Measurements from ENCODE around the gene ZNF385C. TPM values are rescaled to one million over a fixed set of nuclear protein-coding genes. Genes with fewer than 3 reads are reported as not detected.

The ZNF385C gene
- total and polyA plus RNA-seq, 12 donors: 0.07 to 0.16 (median 0.11) TPM; not detected in 6

DNA sequence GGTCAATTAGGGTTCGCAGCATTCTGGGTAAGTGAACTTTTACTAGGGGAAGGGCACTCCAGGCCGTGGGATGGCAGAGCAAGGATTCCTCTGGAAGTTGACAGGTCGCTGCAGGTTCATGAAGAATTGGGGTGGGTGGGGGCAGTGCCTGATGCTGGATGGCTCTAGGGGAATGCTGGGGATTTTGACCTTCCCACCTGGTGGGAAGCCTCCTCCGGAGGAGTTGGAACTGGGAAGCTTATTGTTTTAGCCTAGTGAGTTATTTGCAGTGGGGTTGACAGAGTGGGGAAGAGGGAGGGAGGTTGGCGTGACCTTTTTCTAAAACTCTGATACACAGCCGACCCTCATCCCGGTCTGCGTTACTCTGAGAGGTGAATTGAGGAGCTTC is 47.3 kb downstream of the ZNF385C start:
- Histone ChIP-seq H3K4me3 (peak overlapping the region in 2 of 4 donors; percentile 26 to 90), H3K27ac (no peak overlapping the region), H3K27me3 (no peaks in the 10 kb centered on the region), H3K9me3 (replicated peaks in 1 of 3) (no peaks in the 10 kb centered on the region), H3K36me3 (replicated peaks in 1 of 2) (no peaks in the 10 kb centered on the region), H3K4me1 (replicated peaks in 1 of 2) (peaks cover 0 to 6% of the 10 kb centered on the region in 2 donors)
- no peak for DNase-seq
- TF ChIP-seq, protein P1, sequence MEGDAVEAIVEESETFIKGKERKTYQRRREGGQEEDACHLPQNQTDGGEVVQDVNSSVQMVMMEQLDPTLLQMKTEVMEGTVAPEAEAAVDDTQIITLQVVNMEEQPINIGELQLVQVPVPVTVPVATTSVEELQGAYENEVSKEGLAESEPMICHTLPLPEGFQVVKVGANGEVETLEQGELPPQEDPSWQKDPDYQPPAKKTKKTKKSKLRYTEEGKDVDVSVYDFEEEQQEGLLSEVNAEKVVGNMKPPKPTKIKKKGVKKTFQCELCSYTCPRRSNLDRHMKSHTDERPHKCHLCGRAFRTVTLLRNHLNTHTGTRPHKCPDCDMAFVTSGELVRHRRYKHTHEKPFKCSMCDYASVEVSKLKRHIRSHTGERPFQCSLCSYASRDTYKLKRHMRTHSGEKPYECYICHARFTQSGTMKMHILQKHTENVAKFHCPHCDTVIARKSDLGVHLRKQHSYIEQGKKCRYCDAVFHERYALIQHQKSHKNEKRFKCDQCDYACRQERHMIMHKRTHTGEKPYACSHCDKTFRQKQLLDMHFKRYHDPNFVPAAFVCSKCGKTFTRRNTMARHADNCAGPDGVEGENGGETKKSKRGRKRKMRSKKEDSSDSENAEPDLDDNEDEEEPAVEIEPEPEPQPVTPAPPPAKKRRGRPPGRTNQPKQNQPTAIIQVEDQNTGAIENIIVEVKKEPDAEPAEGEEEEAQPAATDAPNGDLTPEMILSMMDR (IDR thresholded peaks at IDR 0.05): no peak
- TF ChIP-seq POLR2A (IDR thresholded peaks at IDR 0.05): no peak
- WGBS, 4 donors: 60 to 87% (median 70%) methylated on average over 6 to 8 of the region's 8 CpGs
- intact Hi-C loops (cut with DNase I): no loop called here

DNA sequence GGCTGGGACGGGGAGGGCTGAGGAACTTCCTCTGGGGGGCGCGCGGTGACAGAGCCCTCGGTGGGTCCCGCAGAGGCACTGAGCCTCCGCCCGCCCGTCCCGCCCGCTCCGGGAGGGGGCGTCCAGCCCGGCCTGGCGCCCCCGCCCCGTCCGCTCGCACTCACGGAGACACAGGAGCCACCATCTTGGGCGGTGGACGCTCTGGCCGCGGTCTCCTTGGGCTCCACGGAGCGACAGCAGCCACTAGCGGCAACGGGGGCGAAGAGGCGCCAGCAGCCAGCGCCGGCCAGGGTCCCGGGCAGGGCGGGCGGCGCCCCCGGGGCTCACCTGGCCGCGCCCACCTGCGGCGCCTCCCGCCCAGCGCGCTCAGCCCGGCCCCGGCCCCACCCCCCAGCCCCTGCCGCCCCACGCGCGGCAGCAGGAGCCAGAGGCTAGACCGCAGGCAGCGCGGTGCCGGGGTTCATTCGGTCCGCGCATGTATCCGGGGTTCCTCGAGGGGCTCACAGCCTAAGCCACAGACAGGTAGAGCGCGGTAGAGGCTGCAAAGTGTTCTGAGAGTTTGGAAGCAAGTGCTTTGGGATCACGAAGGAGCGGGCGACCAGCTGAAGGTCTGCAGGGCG is 47.8 kb downstream of the ZNF385C start, which contains the start of gene C17orf113:
C17orf113 (minus strand) TSS at position 209 of the 620 bp plus-strand sequence. CDS start 7,225 bp downstream, outside the sequence.
- no peak within 1 kb of the TSS for H3K27ac ChIP-seq
- no peak for TF ChIP-seq POLR2A (IDR thresholded peaks at IDR 0.05)
- TF ChIP-seq, protein P1 (IDR thresholded peaks at IDR 0.05): peak in 2 of 6 experiments; percentile 16 to 34
- 0 to 1% methylated on average over 60 to 65 of the region's 65 CpGs; no CpG with 5 or more reads in 2 of the 4 donors for WGBS, 4 donors

DNA sequence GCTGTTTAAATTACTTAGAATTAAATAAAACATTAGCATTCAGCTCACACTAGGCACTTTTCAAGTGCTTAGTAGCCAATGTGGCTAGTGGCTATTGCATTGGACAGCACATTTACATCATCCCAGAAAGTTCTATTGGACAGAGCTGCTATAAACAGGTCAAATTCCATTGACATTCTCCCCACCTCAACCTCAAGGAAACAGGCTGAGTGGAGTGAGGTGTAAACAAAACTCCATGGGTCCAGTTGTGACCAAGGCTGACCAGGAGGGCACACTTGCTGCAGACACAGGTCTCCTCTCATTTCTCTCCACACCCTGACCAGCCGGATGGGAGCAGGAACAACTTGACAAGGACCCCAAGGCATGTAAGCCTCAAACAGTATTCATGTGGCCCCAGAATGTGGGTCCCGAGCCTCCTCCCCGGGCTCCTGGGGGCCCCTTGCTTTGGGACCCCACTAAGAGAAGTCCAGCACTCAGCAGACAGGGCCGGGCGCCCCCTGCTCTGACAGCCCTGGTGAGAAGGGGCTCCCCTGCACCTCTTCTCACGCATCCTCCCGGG is 48.4 kb downstream of the ZNF385C start:
- Histone ChIP-seq H3K4me1 (replicated peaks in 1 of 2) (peaks cover 0 to 6% of the 10 kb centered on the region in 2 donors), H3K27me3 (no peaks in the 10 kb centered on the region), H3K36me3 (replicated peaks in 1 of 2) (no peaks in the 10 kb centered on the region), H3K27ac (no peak overlapping the region), H3K9me3 (replicated peaks in 1 of 3) (no peaks in the 10 kb centered on the region), H3K4me3 (peak overlapping the region in 2 of 4 donors; percentile 52 to 90)
- TF ChIP-seq, protein P1 (IDR thresholded peaks at IDR 0.05): no peak
- TF ChIP-seq POLR2A (IDR thresholded peaks at IDR 0.05): no peak
- no peak for DNase-seq
- WGBS, 4 donors: 0 to 3% (median 1%) methylated on average over 1 to 7 of the region's 7 CpGs
- intact Hi-C loops (cut with DNase I): no loop called here

More for the DNA sequence above, 47.8 kb downstream of the ZNF385C start, which contains the start of gene C17orf113:
- H3K36me3 ChIP-seq (replicated peaks in 1 of 2): no peaks in the 10 kb centered on the region
- H3K4me1 ChIP-seq (replicated peaks in 1 of 2): peaks cover 0 to 6% of the 10 kb centered on the region in 2 donors
- no peaks in the 10 kb centered on the region for H3K27me3 ChIP-seq
- DNase-seq: peak; percentile 37 to 71 (median 52)
- intact Hi-C loops (cut with DNase I): no loop called here
- H3K9me3 ChIP-seq (replicated peaks in 1 of 3): no peaks in the 10 kb centered on the region
- H3K4me3 ChIP-seq: peak within 1 kb of the TSS in 2 of 4 donors; percentile 52 to 90

DNA sequence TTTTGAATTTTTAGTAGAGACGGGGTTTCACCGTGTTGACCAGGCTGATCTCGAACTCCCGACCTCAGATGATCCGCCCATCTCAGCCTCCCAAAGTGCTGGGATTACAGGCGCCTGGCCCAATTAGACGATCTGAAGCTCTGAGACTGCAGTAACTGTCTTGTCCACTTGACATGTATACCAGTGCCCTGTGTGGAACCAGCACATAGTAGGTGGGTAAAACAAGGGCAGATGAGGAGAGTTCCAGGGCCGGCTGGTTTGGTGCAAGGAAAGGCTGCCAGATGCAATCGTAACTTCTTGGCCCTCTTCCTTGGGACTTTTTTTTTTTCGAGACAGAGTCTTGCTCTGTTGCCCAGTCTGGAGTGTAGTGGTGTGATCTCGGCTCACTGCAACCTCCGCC is 50.9 kb downstream of the ZNF385C start:
- WGBS, 4 donors: 83 to 87% (median 86%) methylated on average over 11 to 12 of the region's 12 CpGs
- H3K27ac ChIP-seq: no peak overlapping the region
- no peak for DNase-seq
- H3K4me1 ChIP-seq (replicated peaks in 1 of 2): peaks cover 0 to 6% of the 10 kb centered on the region in 2 donors
- H3K4me3 ChIP-seq: no peak overlapping the region
- no peaks in the 10 kb centered on the region for H3K27me3 ChIP-seq
- TF ChIP-seq POLR2A (IDR thresholded peaks at IDR 0.05): no peak
- TF ChIP-seq, protein P1 (IDR thresholded peaks at IDR 0.05): no peak
- H3K36me3 ChIP-seq (replicated peaks in 1 of 2): no peaks in the 10 kb centered on the region
- no peaks in the 10 kb centered on the region for H3K9me3 ChIP-seq (replicated peaks in 1 of 3)
- intact Hi-C loops (cut with DNase I): no loop called here
